EH (cell line): ENCODE data around the gene CLNK.

ENCODE experiments used
- DNase-seq: peaks from one replicate; pipeline ENCODE4 v3.0.0-alpha.2; 2015; ENCODE audit warnings: low read depth

Gene CLNK

GRCh38 chr4:10701161-10701560 lies 16.6 kb upstream of the CLNK start:
- no peak for DNase-seq

- DNase-seq, result no peak
Measured at GRCh38 chr4:10698172-10698571, 13.6 kb upstream of the CLNK start.

- no peak for DNase-seq
Measured at GRCh38 chr4:10697086-10697485, 12.5 kb upstream of the CLNK start.

- DNase-seq, result no peak
Measured at GRCh38 chr4:10696253-10696652, 11.7 kb upstream of the CLNK start.

GRCh38 chr4:10694828-10695209 lies 10.3 kb upstream of the CLNK start:
- DNase-seq, result no peak

- no peak for DNase-seq
Measured at GRCh38 chr4:10694151-10694827, 9.7 kb upstream of the CLNK start.

- no peak for DNase-seq
Measured at GRCh38 chr4:10691651-10692050, 7.1 kb upstream of the CLNK start.

- no peak for DNase-seq
Measured at GRCh38 chr4:10690185-10690907, 5.8 kb upstream of the CLNK start.

GRCh38 chr4:10688846-10689245 lies 4.3 kb upstream of the CLNK start:
- DNase-seq, result no peak

GRCh38 chr4:10688022-10688421 lies 3.5 kb upstream of the CLNK start:
- no peak for DNase-seq

- DNase-seq, result no peak
Measured at GRCh38 chr4:10687526-10687925, 3.0 kb upstream of the CLNK start.

- DNase-seq, result no peak
Measured at GRCh38 chr4:10682397-10682796, 2.2 kb downstream of the CLNK start.

- no peak for DNase-seq
Measured at GRCh38 chr4:10677796-10678497, 6.6 kb downstream of the CLNK start.

- DNase-seq, result no peak
Measured at GRCh38 chr4:10673817-10674369, 10.7 kb downstream of the CLNK start.

- DNase-seq, result no peak
Measured at GRCh38 chr4:10672379-10672778, 12.2 kb downstream of the CLNK start.

GRCh38 chr4:10671799-10672198 lies 12.8 kb downstream of the CLNK start:
- DNase-seq, result no peak

- DNase-seq, result no peak
Measured at GRCh38 chr4:10671366-10671765, 13.2 kb downstream of the CLNK start.

- no peak for DNase-seq
Measured at GRCh38 chr4:10670321-10670720, 14.2 kb downstream of the CLNK start.

- DNase-seq, result no peak
Measured at GRCh38 chr4:10667701-10668326, 16.8 kb downstream of the CLNK start.

- no peak for DNase-seq
Measured at GRCh38 chr4:10666616-10667015, 18.0 kb downstream of the CLNK start.

GRCh38 chr4:10664408-10664807 lies 20.2 kb downstream of the CLNK start:
- DNase-seq, result peak; percentile 76

- DNase-seq, result no peak
Measured at GRCh38 chr4:10662937-10663336, 21.6 kb downstream of the CLNK start.
